IMR-90 (cell line): ENCODE measurements around the gene FNTB. TPM values are rescaled to one million over a fixed set of nuclear protein-coding genes. Genes with fewer than 3 reads are reported as not detected.

Experiments used
- ATAC-seq: fragments of 200-7000 bp; cut with Tn5 transposase; 2 replicates; pipeline ENCODE4 v1.9.1; 2020; ENCODE audit warnings: low read depth, mild to moderate bottlenecking, moderate library complexity
- BruUV-seq: library from RNA; stranded (reverse); fragments of 400-500 nt; replicated peaks from 2 replicates; lab custom pipeline; 2021; lab: Mats Ljungman, UMichigan
- CTCF ChIA-PET: fragments of 300-600 bp; formaldehyde crosslinking; extraction: SDS; loops from one replicate; lab custom pipeline; 2021; ENCODE audit warnings: antibody characterized with exemption; lab: Yijun Ruan, JAX
- POLR2A ChIA-PET: fragments of 300-600 bp; sonication (Branson Sonifier 250); formaldehyde crosslinking; loops from one replicate; lab custom pipeline; 2022; ENCODE audit warnings: antibody characterized with exemption; ENCODE audit not compliant: unreplicated experiment; lab: Charles Lee
- DNase-seq: peaks from one replicate; pipeline ENCODE4 v3.0.0; 2013
- H2AFZ ChIP-seq: replicated peaks from 2 replicates; pipeline ENCODE3; 2013; ENCODE audit warnings: low read length, mild to moderate bottlenecking; ENCODE audit not compliant: poor library complexity
- H2AK5ac ChIP-seq: 2 replicates; pipeline ENCODE4 v1.6.1; 2013; ENCODE audit warnings: low read depth, low read length, inconsistent platforms
- H2AK9ac ChIP-seq: replicated peaks from 2 replicates; pipeline ENCODE3; 2013; ENCODE audit warnings: mild to moderate bottlenecking, low read depth, low read length, moderate library complexity; ENCODE audit not compliant: poor library complexity
- H2BK120ac ChIP-seq: 2 replicates; pipeline ENCODE4 v1.6.1; 2013; ENCODE audit warnings: low read depth, low read length, inconsistent platforms
- H2BK15ac ChIP-seq: 3 replicates; pipeline ENCODE4 v1.6.1; 2013; ENCODE audit warnings: low read depth, low read length, inconsistent platforms
- H2BK20ac ChIP-seq: 2 replicates; pipeline ENCODE4 v1.6.1; 2013; ENCODE audit warnings: low read depth, mild to moderate bottlenecking, inconsistent platforms, low read length, moderate library complexity
- H2BK5ac ChIP-seq: 2 replicates; pipeline ENCODE4 v1.6.1; 2013; ENCODE audit warnings: mild to moderate bottlenecking, low read depth, low read length, inconsistent platforms; ENCODE audit not compliant: poor library complexity, severe bottlenecking
- H3K14ac ChIP-seq: replicated peaks from 2 replicates; pipeline ENCODE4 v1.6.1; 2013; ENCODE audit warnings: low read depth, low read length, inconsistent platforms
- H3K18ac ChIP-seq: 2 replicates; pipeline ENCODE4 v1.6.1; 2013; ENCODE audit warnings: low read depth, low read length, control low read depth
- H3K23ac ChIP-seq: 2 replicates; pipeline ENCODE4 v1.6.1; 2013; ENCODE audit warnings: low read depth, low read length, inconsistent platforms
- H3K27ac ChIP-seq: 2 replicates; pipeline ENCODE4 v1.5.1; 2013; ENCODE audit warnings: mild to moderate bottlenecking, control low read depth, low read length; ENCODE audit not compliant: insufficient read depth
- H3K27me3 ChIP-seq: 2 replicates; pipeline ENCODE4 v1.6.1; 2013; ENCODE audit warnings: low read length; ENCODE audit not compliant: control insufficient read depth, insufficient read depth
- H3K36me3 ChIP-seq: 2 replicates; pipeline ENCODE4 v1.6.1; 2013; ENCODE audit warnings: low read length, mixed read lengths; ENCODE audit not compliant: control insufficient read depth, insufficient read depth
- H3K4ac ChIP-seq: 2 replicates; pipeline ENCODE4 v1.6.1; 2013; ENCODE audit warnings: low read depth, low read length, inconsistent platforms
- H3K4me1 ChIP-seq: 2 replicates; pipeline ENCODE4 v1.6.1; 2013; ENCODE audit warnings: low read length, mixed read lengths; ENCODE audit not compliant: control insufficient read depth, insufficient read depth
- H3K4me2 ChIP-seq: 2 replicates; pipeline ENCODE4 v1.6.1; 2013; ENCODE audit warnings: low read depth, mild to moderate bottlenecking, control low read depth, low read length, moderate library complexity
- H3K4me3 ChIP-seq: 2 replicates; pipeline ENCODE4 v1.5.1; 2013; ENCODE audit warnings: low read depth, mild to moderate bottlenecking, control low read depth, low read length, moderate library complexity; ENCODE audit not compliant: insufficient read depth
- H3K56ac ChIP-seq: 2 replicates; pipeline ENCODE4 v1.6.1; 2013; ENCODE audit warnings: low read length, inconsistent platforms; ENCODE audit not compliant: insufficient read depth; ENCODE audit errors: extremely low read depth
- H3K79me1 ChIP-seq, 2 experiments: 2 replicates each; pipeline ENCODE4 v1.6.1; 2013; ENCODE audit warnings: low read length in 2 of 2, inconsistent platforms in 1 of 2, low read depth in 1 of 2
- H3K9ac ChIP-seq: 2 replicates; pipeline ENCODE4 v1.6.1; 2013; ENCODE audit warnings: low read depth, low read length, control low read depth
- H3K9me1 ChIP-seq: 2 replicates; pipeline ENCODE4 v1.6.1; 2013; ENCODE audit warnings: low read length, inconsistent platforms; ENCODE audit not compliant: insufficient read depth
- H3K9me3 ChIP-seq: 2 replicates; pipeline ENCODE4 v1.6.1; 2013; ENCODE audit warnings: low read length; ENCODE audit not compliant: control insufficient read depth, insufficient read depth
- H4K20me1 ChIP-seq: 2 replicates; pipeline ENCODE4 v1.6.1; 2013; ENCODE audit warnings: low read length, inconsistent platforms; ENCODE audit not compliant: insufficient read depth
- H4K5ac ChIP-seq: 2 replicates; pipeline ENCODE4 v1.6.1; 2013; ENCODE audit warnings: mild to moderate bottlenecking, low read depth, low read length, control low read depth
- H4K8ac ChIP-seq, 2 experiments: 2 replicates each; pipeline ENCODE4 v1.6.1; 2013; ENCODE audit warnings: low read depth in 2 of 2, low read length in 2 of 2, control low read depth in 1 of 2, inconsistent platforms in 1 of 2
- H4K91ac ChIP-seq: 2 replicates; pipeline ENCODE4 v1.6.1; 2013; ENCODE audit warnings: low read depth, low read length, inconsistent platforms; ENCODE audit not compliant: insufficient read depth
- CEBPB ChIP-seq: IDR thresholded peaks from 2 replicates; pipeline ENCODE4 v1.6.1; 2012; ENCODE audit warnings: low read depth, low read length, improper control_type of control experiment
- CHD1 ChIP-seq: IDR thresholded peaks from 2 replicates; pipeline ENCODE4 v1.6.1; 2012; ENCODE audit warnings: low read depth, low read length, improper control_type of control experiment
- CTCF ChIP-seq: conservative IDR thresholded peaks from 2 replicates; pipeline ENCODE4 v1.5.1; 2012; ENCODE audit warnings: mild to moderate bottlenecking, low read depth, low read length, improper control_type of control experiment
- ELK1 ChIP-seq: fragments of 150-350 bp; IDR thresholded peaks from 2 replicates; pipeline ENCODE4 v1.6.1; 2016; ENCODE audit warnings: low read depth, mild to moderate bottlenecking, low read length, moderate library complexity, borderline replicate concordance
- FOS ChIP-seq: fragments of 150-350 bp; IDR thresholded peaks from 2 replicates; pipeline ENCODE4 v1.6.1; 2016; ENCODE audit warnings: low read depth, low read length
- MAZ ChIP-seq: IDR thresholded peaks from 2 replicates; pipeline ENCODE4 v1.6.1; 2012; ENCODE audit warnings: low read depth, mild to moderate bottlenecking, low read length, improper control_type of control experiment, moderate library complexity, borderline replicate concordance
- NFE2L2 ChIP-seq: fragments of 150-350 bp; IDR thresholded peaks from 2 replicates; pipeline ENCODE4 v1.6.1; 2016; ENCODE audit warnings: low read depth, mild to moderate bottlenecking, low read length
- POLR2A ChIP-seq: IDR thresholded peaks from 2 replicates; pipeline ENCODE4 v1.6.1; 2012; ENCODE audit warnings: mild to moderate bottlenecking, low read depth, low read length
- RAD21 ChIP-seq: IDR thresholded peaks from 2 replicates; pipeline ENCODE4 v1.6.1; 2012; ENCODE audit warnings: low read length, improper control_type of control experiment
- RCOR1 ChIP-seq: IDR thresholded peaks from 2 replicates; pipeline ENCODE4 v1.6.1; 2012; ENCODE audit warnings: mild to moderate bottlenecking, low read length, improper control_type of control experiment; ENCODE audit not compliant: insufficient replicate concordance
- USF2 ChIP-seq: fragments of 150-350 bp; IDR thresholded peaks from 2 replicates; pipeline ENCODE4 v1.6.1; 2017; ENCODE audit warnings: mild to moderate bottlenecking, antibody characterized with exemption, low read length, low read depth
- WGBS, 2 experiments: methylation state at CpG; one replicate each; pipeline versions ENCODE4 v1.1.5 to v1.1.7; 2013; ENCODE audit warnings: missing lambda C conversion rate in 2 of 2; ENCODE audit not compliant: insufficient read length in 1 of 2; ENCODE audit errors: extremely low coverage in 2 of 2; 5-methylcytosine and 5-hydroxymethylcytosine counted together
- dilution Hi-C: fragments of 300-500 bp; cut with HindIII; formaldehyde crosslinking; loops from one replicate; pipeline ENCODE4 v1.14.3; 2018; ENCODE audit warnings: low sequenced_read_pairs; ENCODE audit not compliant: unreplicated experiment
- in situ Hi-C: fragments of 300-500 bp; cut with MboI; formaldehyde crosslinking; loops from 3 replicates; pipeline ENCODE4 v1.14.3; 2019; ENCODE audit warnings: low sequenced_read_pairs, inconsistent platforms, mixed read lengths
- intact Hi-C: fragments of 100-400 bp; cut with micrococcal nuclease; formaldehyde crosslinking; loops from 2 replicates; pipeline ENCODE4 v1.10.0; 2022
- polyA plus RNA-seq, 3 experiments: library from polyadenylated mRNA; depleted of rRNA; stranded (reverse); fragments of >200 nt; gene quantifications; 2 replicates each; pipeline ENCODE4 v1.2.3, GENCODE V29; 2012; ENCODE audit warnings: low replicate concordance in 1 of 3
- total RNA-seq: library from RNA; depleted of rRNA; stranded (reverse); fragments of >200 nt; gene quantifications from 2 replicates; pipeline ENCODE4 v1.2.3, GENCODE V29; 2012

Gene FNTB
- total and polyA plus RNA-seq, 2 of the 4 experiments (the other 2 are of a cell fraction), result 9.9 to 18.5 TPM

- Histone ChIP-seq H4K91ac (no peak overlapping the region), H4K5ac (no peak overlapping the region), H2AFZ (no peak overlapping the region), H3K4ac (no peak overlapping the region), H3K27ac (no peak overlapping the region), H3K4me3 (no peak overlapping the region), H3K23ac (no peak overlapping the region), H3K36me3 (peaks cover 42% of the 10 kb centered on the region), H4K20me1 (peaks cover 6% of the 10 kb centered on the region; the same call in 1 of the 2 replicates), H2AK9ac (no peak overlapping the region), H4K8ac (no peak overlapping the region), H3K79me1 (peaks cover 42 to 58% of the 10 kb centered on the region in 2 experiments), H3K18ac (no peak overlapping the region), H3K9me3 (peaks cover 2% of the 10 kb centered on the region; the same call in 1 of the 2 replicates), H3K9me1 (0 out of 2 replicates have a peak, but pooled peaks cover 3% of the 10 kb centered on the region), H3K4me2 (no peak overlapping the region), H2BK20ac (no peak overlapping the region), H3K56ac (no peak overlapping the region), H2BK15ac (no peak overlapping the region), H3K27me3 (no peaks in the 10 kb centered on the region), H2AK5ac (no peak overlapping the region), H2BK5ac (no peak overlapping the region), H2BK120ac (no peak overlapping the region), H3K9ac (no peak overlapping the region), H3K4me1 (0 out of 2 replicates have a peak, but pooled peaks cover 2% of the 10 kb centered on the region), H3K14ac (no peak overlapping the region)
- in situ Hi-C loops (no loop called here), intact Hi-C loops (no loop called here), dilution Hi-C loops (no loop called here)
- no peak for ATAC-seq
- no TSS peak for BruUV-seq
- ChIA-PET CTCF (no interaction called here), POLR2A (no interaction called here)
- DNase-seq, result no peak
- TF ChIP-seq RCOR1 (no peak), USF2 (no peak), NFE2L2 (no peak), POLR2A (no peak), FOS (no peak), MAZ (no peak), RAD21 (no peak), CHD1 (no peak), ELK1 (no peak), CEBPB (no peak), CTCF (no peak)
- no CpG with 5 or more reads among the region's 2 CpGs for WGBS, 2 experiments
Observed at GRCh38 chr14:65082930-65083329, 96.2 kb downstream of the FNTB start.
